Ovary (tissue), 9 donors: ENCODE results near the gene CYSTM1. TPM values are rescaled to one million over a fixed set of nuclear protein-coding genes. Genes with fewer than 3 reads are reported as not detected.

ENCODE experiments used
- DNase-seq, 5 donors: peaks; one replicate each; pipeline ENCODE4 v3.0.0-alpha.2; 2019 to 2020
- H3K27ac ChIP-seq, 2 donors: fragments of 200-600 bp; one replicate each; pipeline versions ENCODE4 v1.5.1 to v1.8.0; 2019 to 2022
- H3K27me3 ChIP-seq: fragments of 200-600 bp; one replicate; pipeline ENCODE4 v1.8.0; 2022
- H3K36me3 ChIP-seq: fragments of 200-600 bp; sonication (generic); one replicate; pipeline ENCODE4 v1.5.1; 2019
- H3K4me1 ChIP-seq: one replicate; pipeline ENCODE4 v1.8.1; 2013; ENCODE audit warnings: mild to moderate bottlenecking, moderate library complexity; ENCODE audit not compliant: insufficient read depth
- H3K4me3 ChIP-seq: fragments of 200-600 bp; sonication (generic); one replicate; pipeline ENCODE4 v1.5.1; 2017
- H3K9me3 ChIP-seq, 2 donors: fragments of 200-600 bp in 1 of 2; sonication (generic) in 1 of 2; one replicate each; pipeline versions ENCODE4 v1.5.1 to v1.8.1; 2013 to 2019; ENCODE audit warnings: mild to moderate bottlenecking in 1 of 2, moderate library complexity in 1 of 2
- CTCF ChIP-seq, 3 donors: fragments of 450-650 bp in 2 of 3; fragments of 200-600 bp in 1 of 3; IDR thresholded peaks; one replicate each; pipeline versions ENCODE4 v1.5.1 to v1.8.0; 2016 to 2022; ENCODE audit warnings: antibody characterized with exemption in 3 of 3, mild to moderate bottlenecking in 1 of 3
- EP300 ChIP-seq: sonication (generic); formaldehyde crosslinking; IDR thresholded peaks from one replicate; pipeline ENCODE4 v1.6.1; 2017; ENCODE audit warnings: antibody characterized with exemption
- POLR2A ChIP-seq: fragments of 450-650 bp; IDR thresholded peaks from one replicate; pipeline ENCODE4 v1.6.1; 2017; ENCODE audit warnings: antibody characterized with exemption, mild to moderate bottlenecking, moderate library complexity
- WGBS, 3 donors: extraction: QIAGEN DNeasy Blood & Tissue Kit in 1 of 3; methylation state at CpG; one replicate each; pipeline versions ENCODE4 v1.1.5 to v1.1.7; 2013 to 2017; 5-methylcytosine and 5-hydroxymethylcytosine counted together
- intact Hi-C, 4 donors: fragments of 100-400 bp; cut with DNase I; formaldehyde crosslinking; loops; one replicate each; pipeline versions ENCODE4 v1.11.0 to v1.15.1; 2022 to 2023
- polyA plus RNA-seq, 2 donors: library from polyadenylated mRNA; stranded (reverse); fragments of 200-250 nt in 1 of 2; fragments of 350-450 nt in 1 of 2; fragmentation: Illumina TruSeq in 1 of 2; extraction: RNeasy Lipid Tissue Mini Kit (QIAGEN cat#74804) in 1 of 2; gene quantifications; one replicate each; pipeline ENCODE4 v1.2.3, GENCODE V29; 2013 to 2014
- total RNA-seq, 7 donors: library from RNA; depleted of rRNA in 2 of 7; stranded (reverse); fragments of >200 nt in 2 of 7; fragmentation: NEBNext Ultra II Directional in 3 of 7; extraction: Animal tissue kit (Norgen Biotek cat#: 25700) in 3 of 7; gene quantifications; one replicate each; pipeline versions ENCODE4 v1.1.0 to v1.2.4, GENCODE V29; 2016 to 2023
- donor health status: DM: no; HTN: no; CAD: no; lungs with moderate emphysema.
- donor health status: DM: no; HTN: no; CAD: no.
- donor health status: Bipolar disorder and iron deficiency.
- donor health status: DM: yes; HTN: yes; CAD: no.
- donor health status: DM: no; HTN: no; CAD: no.
- donor health status: DM: yes; HTN: yes; CAD: no.

Gene CYSTM1
- total and polyA plus RNA-seq, 9 donors, result 24.6 to 143 (median 40.5) TPM

- Histone ChIP-seq H3K4me3 (no peak overlapping the region), H3K27ac (no peak overlapping the region), H3K4me1 (no peaks in the 10 kb centered on the region), H3K27me3 (no peaks in the 10 kb centered on the region), H3K36me3 (no peaks in the 10 kb centered on the region), H3K9me3 (no peaks in the 10 kb centered on the region)
- 73 to 79% (median 77%) methylated on average over 2 of the region's 2 CpGs for WGBS, 3 donors
- no peak for TF ChIP-seq CTCF (IDR thresholded peaks at IDR 0.05)
- DNase-seq, result no peak
- intact Hi-C loops, result no loop called here
Observed at GRCh38 chr5:140189253-140189652, 14.3 kb downstream of the CYSTM1 start.

- H3K4me3 ChIP-seq, result no peak overlapping the region
- H3K9me3 ChIP-seq, result no peaks in the 10 kb centered on the region
- no peak overlapping the region for H3K27ac ChIP-seq
- H3K27me3 ChIP-seq, result no peaks in the 10 kb centered on the region
- intact Hi-C loops, result no loop called here
- TF ChIP-seq POLR2A (no peak), CTCF (IDR thresholded peaks at IDR 0.05) (no peak), EP300 (no peak)
- no peak for DNase-seq
- no peaks in the 10 kb centered on the region for H3K36me3 ChIP-seq
- H3K4me1 ChIP-seq, result no peaks in the 10 kb centered on the region
- 61 to 86% (median 78%) methylated on average over 3 of the region's 3 CpGs for WGBS, 3 donors
Observed at GRCh38 chr5:140189977-140190871, 15.2 kb downstream of the CYSTM1 start.

- intact Hi-C loops, result no loop called here
- H3K27ac ChIP-seq, result no peak overlapping the region
- H3K36me3 ChIP-seq, result no peaks in the 10 kb centered on the region
- H3K9me3 ChIP-seq, result no peaks in the 10 kb centered on the region
- H3K4me3 ChIP-seq, result no peak overlapping the region
- 0% methylated on average over 1 of the region's 1 CpG for WGBS, 3 donors
- no peaks in the 10 kb centered on the region for H3K27me3 ChIP-seq
- DNase-seq, result no peak
- H3K4me1 ChIP-seq, result no peaks in the 10 kb centered on the region
- TF ChIP-seq POLR2A (no peak), EP300 (no peak), CTCF (IDR thresholded peaks at IDR 0.05) (no peak)
Observed at GRCh38 chr5:140190872-140191218, 15.9 kb downstream of the CYSTM1 start.

GRCh38 chr5:140192715-140193430 lies 17.9 kb downstream of the CYSTM1 start:
- TF ChIP-seq EP300, result no peak
- TF ChIP-seq POLR2A, result no peak
- TF ChIP-seq CTCF (IDR thresholded peaks at IDR 0.05), result no peak
- WGBS, 3 donors, result 89 to 97% (median 92%) methylated on average over 5 of the region's 5 CpGs
- Histone ChIP-seq H3K4me1 (no peaks in the 10 kb centered on the region), H3K36me3 (no peaks in the 10 kb centered on the region), H3K9me3 (no peaks in the 10 kb centered on the region), H3K27ac (no peak overlapping the region), H3K27me3 (no peaks in the 10 kb centered on the region), H3K4me3 (no peak overlapping the region)
- intact Hi-C loops, result no loop called here
- no peak for DNase-seq
